Measurements from ENCODE around the gene ZFP90. TPM values are rescaled to one million over a fixed set of nuclear protein-coding genes. Genes with fewer than 3 reads are reported as not detected.
A peak's percentile ranks its signal among the peaks of the same experiment; 100 is the strongest.

Gene ZFP90
- total RNA-seq, 1 donor from 2014 or later = 35.9 TPM

- peak; percentile 74 for DNase-seq
Measured at GRCh38 chr16:68590201-68590994, 51.3 kb downstream of the ZFP90 start.

GRCh38 chr16:68592466-68593337 is 53.6 kb downstream of the ZFP90 start:
- no peak for DNase-seq

GRCh38 chr16:68596266-68596665 is 57.2 kb downstream of the ZFP90 start:
- DNase-seq = no peak

GRCh38 chr16:68599586-68599985 is 60.5 kb downstream of the ZFP90 start:
- DNase-seq = no peak

- DNase-seq = no peak
Measured at GRCh38 chr16:68605746-68606145, 66.7 kb downstream of the ZFP90 start.

- DNase-seq = no peak
Measured at GRCh38 chr16:68607443-68607842, 68.4 kb downstream of the ZFP90 start.

GRCh38 chr16:68608330-68608729 is 69.2 kb downstream of the ZFP90 start:
- DNase-seq = no peak

GRCh38 chr16:68612996-68613395 is 73.9 kb downstream of the ZFP90 start:
- DNase-seq = no peak

- no peak for DNase-seq
Measured at GRCh38 chr16:68617734-68618133, 78.6 kb downstream of the ZFP90 start.

Small RNA genes within 50 kb of the gene (small RNA-seq; reads per million reads assigned to genes)
- 0.15 reads per million for gene RNU4-36P (ENCODE audit: low replicate concordance)

Other genes starting within 250 kb of the ZFP90 start
- gene SLC7A6OS, start 228.3 kb upstream of the ZFP90 start, total RNA-seq = 12.9 TPM
- 67.3 TPM for gene PRMT7, start 228.3 kb upstream of the ZFP90 start, total RNA-seq
- gene SMPD3, start 90.8 kb upstream of the ZFP90 start, total RNA-seq = 2.5 TPM
- 16.3 TPM for gene CDH3, start 106.0 kb downstream of the ZFP90 start, total RNA-seq
- gene CDH1, start 198.0 kb downstream of the ZFP90 start, total RNA-seq = 34.3 TPM

Data from tongue (tissue), 3 donors.